Memory B cell (primary cell): ENCODE data around the gene APRT.

Source experiments
- ATAC-seq: fragments of 150-1000 bp; cut with Tn5 transposase; 2 replicates; pipeline ENCODE4 v1.10.0; 2021; ENCODE audit warnings: low read depth, mild to moderate bottlenecking, moderate library complexity
- DNase-seq, 2 donors: peaks; one replicate each; pipeline ENCODE4 v3.0.0; 2022; ENCODE audit warnings: low spot score in 2 of 2
- H3K27ac Mint-ChIP-seq: one replicate; pipeline ENCODE4 v1.8.0; 2022; ENCODE audit warnings: mild to moderate bottlenecking, moderate library complexity, mixed read lengths
- H3K27me3 Mint-ChIP-seq: one replicate; pipeline ENCODE4 v1.8.0; 2022; ENCODE audit warnings: mixed read lengths
- H3K36me3 Mint-ChIP-seq: one replicate; pipeline ENCODE4 v1.8.0; 2022; ENCODE audit warnings: mild to moderate bottlenecking, mixed read lengths
- H3K4me1 Mint-ChIP-seq: one replicate; pipeline ENCODE4 v1.8.0; 2022; ENCODE audit warnings: mixed read lengths
- H3K4me3 Mint-ChIP-seq: one replicate; pipeline ENCODE4 v1.8.0; 2022; ENCODE audit warnings: mild to moderate bottlenecking, moderate library complexity, mixed read lengths
- H3K9me3 Mint-ChIP-seq: one replicate; pipeline ENCODE4 v1.8.0; 2022; ENCODE audit warnings: mixed read lengths

APRT gene

GRCh38 chr16:88837806-88838205 lies 26.1 kb upstream of the APRT start:
- ATAC-seq (no peak), DNase-seq (no peak)
- no peak overlapping the region for H3K4me3 Mint-ChIP-seq
- peaks cover 5% of the 10 kb centered on the region for H3K4me1 Mint-ChIP-seq
- H3K27ac Mint-ChIP-seq = no peak overlapping the region
- H3K27me3 Mint-ChIP-seq = no peaks in the 10 kb centered on the region
- no peaks in the 10 kb centered on the region for H3K9me3 Mint-ChIP-seq
- peaks cover 6% of the 10 kb centered on the region for H3K36me3 Mint-ChIP-seq

- H3K4me1 Mint-ChIP-seq = no peaks in the 10 kb centered on the region
- no peaks in the 10 kb centered on the region for H3K27me3 Mint-ChIP-seq
- no peaks in the 10 kb centered on the region for H3K9me3 Mint-ChIP-seq
- peaks cover 6% of the 10 kb centered on the region for H3K36me3 Mint-ChIP-seq
- no peak overlapping the region for H3K4me3 Mint-ChIP-seq
- no peak for ATAC-seq
- DNase-seq = no peak
- H3K27ac Mint-ChIP-seq = no peak overlapping the region
Observed at GRCh38 chr16:88836791-88837190, 25.1 kb upstream of the APRT start.

GRCh38 chr16:88835818-88836217 lies 24.1 kb upstream of the APRT start:
- Mint-ChIP-seq H3K9me3 (no peaks in the 10 kb centered on the region), H3K27me3 (no peaks in the 10 kb centered on the region), H3K27ac (no peak overlapping the region), H3K4me1 (no peaks in the 10 kb centered on the region), H3K36me3 (peaks cover 6% of the 10 kb centered on the region), H3K4me3 (no peak overlapping the region)
- no peak for DNase-seq
- no peak for ATAC-seq

- H3K4me3 Mint-ChIP-seq = no peak overlapping the region
- no peaks in the 10 kb centered on the region for H3K27me3 Mint-ChIP-seq
- peaks cover 6% of the 10 kb centered on the region for H3K36me3 Mint-ChIP-seq
- H3K9me3 Mint-ChIP-seq = no peaks in the 10 kb centered on the region
- H3K27ac Mint-ChIP-seq = no peak overlapping the region
- DNase-seq = no peak
- no peak for ATAC-seq
- no peaks in the 10 kb centered on the region for H3K4me1 Mint-ChIP-seq
Observed at GRCh38 chr16:88835383-88835782, 23.7 kb upstream of the APRT start.

- Mint-ChIP-seq H3K4me3 (no peak overlapping the region), H3K27me3 (no peaks in the 10 kb centered on the region), H3K4me1 (no peaks in the 10 kb centered on the region), H3K27ac (no peak overlapping the region), H3K36me3 (peaks cover 1% of the 10 kb centered on the region), H3K9me3 (no peaks in the 10 kb centered on the region)
- ATAC-seq = no peak
- DNase-seq = no peak
Observed at GRCh38 chr16:88834670-88835069, 22.9 kb upstream of the APRT start.

GRCh38 chr16:88833086-88833485 lies 21.4 kb upstream of the APRT start:
- Mint-ChIP-seq H3K4me3 (no peak overlapping the region), H3K9me3 (no peaks in the 10 kb centered on the region), H3K27ac (no peak overlapping the region), H3K27me3 (no peaks in the 10 kb centered on the region), H3K4me1 (no peaks in the 10 kb centered on the region), H3K36me3 (peaks cover 4% of the 10 kb centered on the region)
- DNase-seq (no peak), ATAC-seq (no peak)

- Mint-ChIP-seq H3K4me1 (no peaks in the 10 kb centered on the region), H3K9me3 (no peaks in the 10 kb centered on the region), H3K36me3 (peaks cover 4% of the 10 kb centered on the region), H3K27ac (no peak overlapping the region), H3K4me3 (no peak overlapping the region), H3K27me3 (no peaks in the 10 kb centered on the region)
- ATAC-seq (no peak), DNase-seq (no peak)
Observed at GRCh38 chr16:88831838-88832237, 20.1 kb upstream of the APRT start.

GRCh38 chr16:88830783-88831182 lies 19.1 kb upstream of the APRT start:
- ATAC-seq (no peak), DNase-seq (no peak)
- H3K27me3 Mint-ChIP-seq = no peaks in the 10 kb centered on the region
- H3K27ac Mint-ChIP-seq = no peak overlapping the region
- H3K36me3 Mint-ChIP-seq = peaks cover 6% of the 10 kb centered on the region
- no peaks in the 10 kb centered on the region for H3K4me1 Mint-ChIP-seq
- H3K4me3 Mint-ChIP-seq = no peak overlapping the region
- no peaks in the 10 kb centered on the region for H3K9me3 Mint-ChIP-seq

- ATAC-seq = no peak
- Mint-ChIP-seq H3K4me3 (no peak overlapping the region), H3K9me3 (no peaks in the 10 kb centered on the region), H3K27me3 (no peaks in the 10 kb centered on the region), H3K4me1 (no peaks in the 10 kb centered on the region), H3K27ac (no peak overlapping the region), H3K36me3 (peaks cover 6% of the 10 kb centered on the region)
- DNase-seq = no peak
Observed at GRCh38 chr16:88830258-88830657, 18.5 kb upstream of the APRT start.

GRCh38 chr16:88828711-88829110 lies 17.0 kb upstream of the APRT start:
- no peak for ATAC-seq
- Mint-ChIP-seq H3K27ac (no peak overlapping the region), H3K4me1 (no peaks in the 10 kb centered on the region), H3K27me3 (no peaks in the 10 kb centered on the region), H3K4me3 (no peak overlapping the region), H3K36me3 (peaks cover 5% of the 10 kb centered on the region), H3K9me3 (no peaks in the 10 kb centered on the region)
- DNase-seq = no peak

- Mint-ChIP-seq H3K9me3 (no peaks in the 10 kb centered on the region), H3K27ac (no peak overlapping the region), H3K27me3 (no peaks in the 10 kb centered on the region), H3K4me3 (no peak overlapping the region), H3K4me1 (no peaks in the 10 kb centered on the region), H3K36me3 (peaks cover 7% of the 10 kb centered on the region)
- ATAC-seq = no peak
- no peak for DNase-seq
Observed at GRCh38 chr16:88827727-88828126, 16.0 kb upstream of the APRT start.

GRCh38 chr16:88826070-88826840 lies 14.5 kb upstream of the APRT start:
- H3K4me1 Mint-ChIP-seq = no peaks in the 10 kb centered on the region
- H3K27me3 Mint-ChIP-seq = no peaks in the 10 kb centered on the region
- H3K36me3 Mint-ChIP-seq = peaks cover 7% of the 10 kb centered on the region
- H3K27ac Mint-ChIP-seq = no peak overlapping the region
- H3K9me3 Mint-ChIP-seq = no peaks in the 10 kb centered on the region
- no peak for ATAC-seq
- no peak for DNase-seq
- no peak overlapping the region for H3K4me3 Mint-ChIP-seq

- Mint-ChIP-seq H3K36me3 (peaks cover 7% of the 10 kb centered on the region), H3K4me1 (no peaks in the 10 kb centered on the region), H3K27ac (no peak overlapping the region), H3K27me3 (no peaks in the 10 kb centered on the region), H3K9me3 (no peaks in the 10 kb centered on the region), H3K4me3 (no peak overlapping the region)
- DNase-seq (no peak), ATAC-seq (no peak)
Observed at GRCh38 chr16:88825146-88825545, 13.4 kb upstream of the APRT start.

- DNase-seq = no peak
- Mint-ChIP-seq H3K36me3 (peaks cover 7% of the 10 kb centered on the region), H3K27ac (no peak overlapping the region), H3K4me3 (no peak overlapping the region), H3K27me3 (no peaks in the 10 kb centered on the region), H3K9me3 (no peaks in the 10 kb centered on the region), H3K4me1 (no peaks in the 10 kb centered on the region)
- no peak for ATAC-seq
Observed at GRCh38 chr16:88824256-88825077, 12.7 kb upstream of the APRT start.
